ENCODE measurements around the gene TWIST2. TPM values are rescaled to one million over a fixed set of nuclear protein-coding genes. Genes with fewer than 3 reads are reported as not detected.

TWIST2 gene
- polyA plus RNA-seq, 1 experiment, result 127 TPM

- DNase-seq (ENCODE audit: low read depth), result no peak
- ChIA-PET CTCF (interaction anchor here (1.0 to 1.3 kb wide), 2 partner anchors 9 to 66 kb away, joined by 4 read pairs; no protein-coding TSS in a partner anchor), POLR2A (no interaction called here)
Measured at GRCh38 chr2:238925816-238926521, 78.1 kb downstream of the TWIST2 start.

GRCh38 chr2:238926761-238927611, 79.1 kb downstream of the TWIST2 start:
- Histone ChIP-seq H3K4me3 (ENCODE audit: low read depth, low read length) (no peak overlapping the region), H3K27me3 (ENCODE audit: control insufficient read depth, insufficient read depth, low read length) (no peaks in the 10 kb centered on the region), H3K36me3 (ENCODE audit: control insufficient read depth, insufficient read depth, low read length) (no peaks in the 10 kb centered on the region)
- no peak for TF ChIP-seq CTCF (IDR thresholded peaks at IDR 0.05; ENCODE audit: insufficient read depth, low read depth, low read length)
- DNase-seq (ENCODE audit: low read depth), result no peak
- CTCF ChIA-PET, result interaction anchor here (1.0 to 1.3 kb wide), 3 partner anchors 10 to 65 kb away, joined by 3 to 4 read pairs (median 4); no protein-coding TSS in a partner anchor
- POLR2A ChIA-PET, result no interaction called here

More at GRCh38 chr2:238925816-238926521, 78.1 kb downstream of the TWIST2 start:
- Histone ChIP-seq H3K27me3 (ENCODE audit: control insufficient read depth, insufficient read depth, low read length) (no peaks in the 10 kb centered on the region), H3K36me3 (ENCODE audit: control insufficient read depth, insufficient read depth, low read length) (no peaks in the 10 kb centered on the region), H3K4me3 (ENCODE audit: low read depth, low read length) (no peak overlapping the region)
- TF ChIP-seq CTCF (IDR thresholded peaks at IDR 0.05; ENCODE audit: insufficient read depth, low read depth, low read length), result no peak

GRCh38 chr2:238927746-238928519, 80.0 kb downstream of the TWIST2 start:
- Histone ChIP-seq H3K27me3 (ENCODE audit: control insufficient read depth, insufficient read depth, low read length) (no peaks in the 10 kb centered on the region), H3K36me3 (ENCODE audit: control insufficient read depth, insufficient read depth, low read length) (no peaks in the 10 kb centered on the region), H3K4me3 (ENCODE audit: low read depth, low read length) (no peak overlapping the region)
- CTCF ChIA-PET, result interaction anchor here (1.0 kb wide), 1 partner anchor 59 kb away, joined by 3 read pairs; no protein-coding TSS in a partner anchor
- no peak for TF ChIP-seq CTCF (IDR thresholded peaks at IDR 0.05; ENCODE audit: insufficient read depth, low read depth, low read length)
- POLR2A ChIA-PET, result no interaction called here
- no peak for DNase-seq (ENCODE audit: low read depth)

- Histone ChIP-seq H3K27me3 (ENCODE audit: control insufficient read depth, insufficient read depth, low read length) (no peaks in the 10 kb centered on the region), H3K4me3 (ENCODE audit: low read depth, low read length) (no peak overlapping the region), H3K36me3 (ENCODE audit: control insufficient read depth, insufficient read depth, low read length) (no peaks in the 10 kb centered on the region)
- POLR2A ChIA-PET, result no interaction called here
- no peak for TF ChIP-seq CTCF (IDR thresholded peaks at IDR 0.05; ENCODE audit: insufficient read depth, low read depth, low read length)
- CTCF ChIA-PET, result interaction anchor here (1.5 kb wide), 1 partner anchor 12 kb away, joined by 3 read pairs; no protein-coding TSS in a partner anchor
- DNase-seq (ENCODE audit: low read depth), result no peak
Measured at GRCh38 chr2:238928520-238929241, 80.8 kb downstream of the TWIST2 start.
